ENCODE measurements around the gene GSDME.

DNA sequence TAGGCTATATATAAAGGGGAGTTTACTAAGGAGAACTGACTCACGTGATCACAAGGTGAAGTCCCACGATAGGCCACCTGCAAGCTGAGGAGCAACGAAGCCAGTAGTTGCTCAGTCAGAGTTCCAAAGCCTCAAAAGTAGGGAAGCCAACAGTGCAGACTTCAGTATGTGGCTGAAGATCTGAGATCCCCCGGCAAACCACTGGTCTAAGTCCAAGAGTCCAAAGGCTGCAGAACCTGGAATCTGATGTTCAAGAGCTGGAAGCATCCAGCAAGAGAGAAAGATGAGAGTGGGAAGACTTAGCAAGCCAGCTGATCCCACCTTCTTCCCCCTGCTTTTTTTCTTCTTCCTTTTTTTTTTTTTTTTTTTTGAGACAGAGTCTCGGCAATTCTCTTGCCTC, 27.0 kb upstream of the GSDME start:
- TF ChIP-seq, protein P1, sequence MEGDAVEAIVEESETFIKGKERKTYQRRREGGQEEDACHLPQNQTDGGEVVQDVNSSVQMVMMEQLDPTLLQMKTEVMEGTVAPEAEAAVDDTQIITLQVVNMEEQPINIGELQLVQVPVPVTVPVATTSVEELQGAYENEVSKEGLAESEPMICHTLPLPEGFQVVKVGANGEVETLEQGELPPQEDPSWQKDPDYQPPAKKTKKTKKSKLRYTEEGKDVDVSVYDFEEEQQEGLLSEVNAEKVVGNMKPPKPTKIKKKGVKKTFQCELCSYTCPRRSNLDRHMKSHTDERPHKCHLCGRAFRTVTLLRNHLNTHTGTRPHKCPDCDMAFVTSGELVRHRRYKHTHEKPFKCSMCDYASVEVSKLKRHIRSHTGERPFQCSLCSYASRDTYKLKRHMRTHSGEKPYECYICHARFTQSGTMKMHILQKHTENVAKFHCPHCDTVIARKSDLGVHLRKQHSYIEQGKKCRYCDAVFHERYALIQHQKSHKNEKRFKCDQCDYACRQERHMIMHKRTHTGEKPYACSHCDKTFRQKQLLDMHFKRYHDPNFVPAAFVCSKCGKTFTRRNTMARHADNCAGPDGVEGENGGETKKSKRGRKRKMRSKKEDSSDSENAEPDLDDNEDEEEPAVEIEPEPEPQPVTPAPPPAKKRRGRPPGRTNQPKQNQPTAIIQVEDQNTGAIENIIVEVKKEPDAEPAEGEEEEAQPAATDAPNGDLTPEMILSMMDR (IDR thresholded peaks at IDR 0.05), result no peak
- no peak for TF ChIP-seq POLR2A (IDR thresholded peaks at IDR 0.05)
- no peak for TF ChIP-seq POLR2AphosphoS5 (IDR thresholded peaks at IDR 0.05)
